GM18868 (cell line): Measurements from ENCODE around the gene ZDHHC14.
"Not testable (repeated sequence)": the region's sequence is repeated elsewhere in the genome, so short reads cannot be mapped to it uniquely, and the experiment has no call there.

Experiments used
- ATAC-seq: cut with Tn5 transposase; IDR thresholded peaks from one replicate; pipeline ENCODE4 v1.9.1; 2021; ENCODE audit warnings: mild to moderate bottlenecking, moderate library complexity; ENCODE audit not compliant: unreplicated experiment

ZDHHC14 gene

GRCh38 chr6:157676241-157676640, 295.3 kb downstream of the ZDHHC14 start:
- ATAC-seq: no peak

GRCh38 chr6:157677235-157677634, 296.2 kb downstream of the ZDHHC14 start:
- no peak for ATAC-seq

GRCh38 chr6:157679605-157680580, 298.9 kb downstream of the ZDHHC14 start:
- ATAC-seq: no peak

GRCh38 chr6:157681041-157681650, 300.2 kb downstream of the ZDHHC14 start:
- no peak for ATAC-seq

GRCh38 chr6:157682856-157683481, 302.0 kb downstream of the ZDHHC14 start:
- ATAC-seq: no peak

GRCh38 chr6:157683707-157684106, 302.7 kb downstream of the ZDHHC14 start:
- ATAC-seq: no peak

GRCh38 chr6:157684620-157685299, 303.8 kb downstream of the ZDHHC14 start:
- no peak for ATAC-seq

- ATAC-seq: no peak
Measured at GRCh38 chr6:157685596-157686280, 304.7 kb downstream of the ZDHHC14 start.

GRCh38 chr6:157688275-157688959, 307.4 kb downstream of the ZDHHC14 start:
- no peak for ATAC-seq

- ATAC-seq: no peak
Measured at GRCh38 chr6:157688960-157689599, 308.1 kb downstream of the ZDHHC14 start.

GRCh38 chr6:157689875-157690274, 308.9 kb downstream of the ZDHHC14 start:
- no peak for ATAC-seq

- ATAC-seq: no peak
Measured at GRCh38 chr6:157690441-157691210, 309.6 kb downstream of the ZDHHC14 start.

- not testable (repeated sequence) for ATAC-seq
Measured at GRCh38 chr6:157691621-157692020, 310.6 kb downstream of the ZDHHC14 start.

GRCh38 chr6:157693867-157694266, 312.9 kb downstream of the ZDHHC14 start:
- ATAC-seq: no peak

- no peak for ATAC-seq
Measured at GRCh38 chr6:157695301-157696040, 314.5 kb downstream of the ZDHHC14 start.

- no peak for ATAC-seq
Measured at GRCh38 chr6:157699777-157700636, 319.0 kb downstream of the ZDHHC14 start.

- not testable (repeated sequence) for ATAC-seq
Measured at GRCh38 chr6:157706351-157706750, 325.4 kb downstream of the ZDHHC14 start.
